Heart left ventricle (tissue), 16 donors: ENCODE measurements around the gene PRELID3B. TPM values are rescaled to one million over a fixed set of nuclear protein-coding genes. Genes with fewer than 3 reads are reported as not detected.

Source experiments
- ATAC-seq, 4 donors: fragments of 200-7000 bp; cut with Tn5 transposase; one replicate each; pipeline ENCODE4 v1.9.1; 2020 to 2022; ENCODE audit warnings: moderate library complexity in 4 of 4, mild to moderate bottlenecking in 3 of 4, moderate number of reproducible peaks in 1 of 4
- DNase-seq, 5 donors: peaks; one replicate each; pipeline ENCODE4 v3.0.0-alpha.2; 2020
- H3K27ac ChIP-seq, 12 donors: fragments of 200-600 bp; sonication (generic) in 4 of 12; one replicate each; pipeline versions ENCODE4 v1.5.0 to v1.8.0; 2016 to 2022; ENCODE audit warnings: mild to moderate bottlenecking in 2 of 12
- H3K27me3 ChIP-seq, 9 donors: fragments of 200-600 bp; sonication (generic) in 2 of 9; one replicate each; pipeline versions ENCODE4 v1.5.1 to v1.8.0; 2016 to 2022; ENCODE audit warnings: mild to moderate bottlenecking in 3 of 9
- H3K36me3 ChIP-seq, 9 donors: fragments of 200-600 bp; sonication (generic) in 2 of 9; one replicate each; pipeline versions ENCODE4 v1.5.0 to v1.8.0; 2018 to 2022; ENCODE audit warnings: mild to moderate bottlenecking in 2 of 9
- H3K4me1 ChIP-seq, 12 donors: fragments of 200-600 bp; sonication (generic) in 4 of 12; one replicate each; pipeline versions ENCODE4 v1.5.0 to v1.8.0; 2016 to 2022; ENCODE audit warnings: mild to moderate bottlenecking in 3 of 12
- H3K4me3 ChIP-seq, 12 donors: fragments of 200-600 bp; sonication (generic) in 4 of 12; one replicate each; pipeline versions ENCODE4 v1.5.0 to v1.8.0; 2017 to 2022; ENCODE audit warnings: mild to moderate bottlenecking in 9 of 12, moderate library complexity in 4 of 12
- H3K9me3 ChIP-seq, 12 donors: fragments of 200-600 bp; sonication (generic) in 4 of 12; one replicate each; pipeline versions ENCODE4 v1.5.0 to v1.8.0; 2016 to 2022; ENCODE audit warnings: mild to moderate bottlenecking in 1 of 12
- POLR2A ChIP-seq, 2 donors: fragments of 450-650 bp; IDR thresholded peaks; one replicate each; pipeline ENCODE4 v1.6.1; 2017; ENCODE audit warnings: antibody characterized with exemption in 2 of 2, mild to moderate bottlenecking in 2 of 2, moderate library complexity in 2 of 2
- WGBS, 4 donors: extraction: QIAGEN DNeasy Blood & Tissue Kit in 2 of 4; methylation state at CpG; one replicate each; pipeline versions ENCODE4 v1.1.5 to v1.1.7; 2013 to 2018; 5-methylcytosine and 5-hydroxymethylcytosine counted together
- intact Hi-C, 10 donors: fragments of 100-400 bp; cut with DNase I; formaldehyde crosslinking; loops; one replicate each; pipeline versions ENCODE4 v1.11.1 to v1.14.2; 2022
- polyA plus RNA-seq, 2 donors: library from polyadenylated mRNA; stranded (reverse); fragments of 200-250 nt; gene quantifications; one replicate each; pipeline ENCODE4 v1.2.3, GENCODE V29; 2013
- total RNA-seq, 9 donors: library from RNA; depleted of rRNA in 2 of 9; stranded (reverse); fragments of >200 nt in 2 of 9; fragmentation: NEBNext Ultra II Directional in 3 of 9; extraction: Animal tissue kit (Norgen Biotek cat#: 25700) in 3 of 9; gene quantifications; one replicate each; pipeline versions ENCODE4 v1.1.0 to v1.2.4, GENCODE V29; 2016 to 2023
- TF ChIP-seq, protein P1 (sequence below), 12 donors: fragments of 200-600 bp; sonication (generic) in 4 of 12; IDR thresholded peaks; one replicate each; pipeline versions ENCODE4 v1.5.0 to v1.8.0; 2018 to 2022; ENCODE audit warnings: antibody characterized with exemption in 12 of 12, mild to moderate bottlenecking in 5 of 12
- donor health status: ischemic (EF 13 %, LVEDD 7.1; RV severe dilation, severe dysfunction).
- donor health status: healthy with polysubstance abuse.
- donor health status: DM: no; HTN: yes; CAD: no.
- donor health status: DM: no; HTN: no; CAD: no.
- donor health status: ischemic (EF 25% LVEDD 6.9; RV normal size, moderate dysfunction).
- donor health status: ischemic (EF 25% LVEDD 5.7; RV mildly dilated, moderate dysfunction).
- donor health status: healthy.
- donor health status: DM: yes; HTN: yes; CAD: no.
- donor health status: ischemic (EF 35%, LVEDD 5.7; RV mildly dilated, moderate dysfunction).
- donor health status: nonischemic (EF 11% LVEDD 7.7; RV severe dilation, severe dysfunction).
- donor health status: DM: yes; HTN: yes; CAD: no.
- donor health status: PGD.
- donor health status: ischemic (EF 29% LVEDD 5.4; RV normal size, mild dysfunction).
- donor health status: nonischemic (EF 23%, LVEDD 6.1; RV moderate dilation, normal function).

Gene PRELID3B
- total and polyA plus RNA-seq, 11 donors: 14.1 to 51.0 (median 43.2) TPM

DNA sequence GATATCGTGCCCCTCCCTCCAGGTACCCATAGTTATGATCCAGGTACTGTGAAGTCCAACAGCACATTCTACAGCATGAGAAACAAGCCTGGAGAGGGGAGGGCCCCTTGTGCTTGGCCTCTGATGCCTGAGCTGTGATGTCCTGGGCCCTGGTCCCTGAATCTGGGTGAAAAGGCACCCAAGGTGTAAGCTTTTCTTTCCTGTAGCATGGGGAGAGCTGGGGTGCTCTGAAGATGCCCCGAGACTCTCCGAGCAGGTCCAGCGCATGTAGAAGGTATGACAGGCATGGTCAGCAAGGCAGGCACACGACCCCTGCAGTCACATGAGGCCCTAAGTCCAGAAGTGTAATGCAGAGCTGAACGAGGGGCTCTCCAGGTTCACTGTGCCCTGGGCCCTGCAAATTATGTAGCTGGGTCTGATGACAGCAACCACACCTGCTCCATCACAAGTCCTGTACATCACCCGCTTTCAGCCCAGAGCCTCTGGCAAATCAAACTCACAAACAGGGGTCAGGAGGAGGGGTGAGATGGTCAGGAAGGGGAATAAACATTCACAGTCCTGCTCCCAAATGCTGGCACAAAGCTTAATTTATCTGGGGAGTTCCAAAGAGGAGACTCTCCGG lies 33.8 kb downstream of the PRELID3B start:
- no peak for TF ChIP-seq POLR2A (IDR thresholded peaks at IDR 0.05)
- TF ChIP-seq, protein P1, sequence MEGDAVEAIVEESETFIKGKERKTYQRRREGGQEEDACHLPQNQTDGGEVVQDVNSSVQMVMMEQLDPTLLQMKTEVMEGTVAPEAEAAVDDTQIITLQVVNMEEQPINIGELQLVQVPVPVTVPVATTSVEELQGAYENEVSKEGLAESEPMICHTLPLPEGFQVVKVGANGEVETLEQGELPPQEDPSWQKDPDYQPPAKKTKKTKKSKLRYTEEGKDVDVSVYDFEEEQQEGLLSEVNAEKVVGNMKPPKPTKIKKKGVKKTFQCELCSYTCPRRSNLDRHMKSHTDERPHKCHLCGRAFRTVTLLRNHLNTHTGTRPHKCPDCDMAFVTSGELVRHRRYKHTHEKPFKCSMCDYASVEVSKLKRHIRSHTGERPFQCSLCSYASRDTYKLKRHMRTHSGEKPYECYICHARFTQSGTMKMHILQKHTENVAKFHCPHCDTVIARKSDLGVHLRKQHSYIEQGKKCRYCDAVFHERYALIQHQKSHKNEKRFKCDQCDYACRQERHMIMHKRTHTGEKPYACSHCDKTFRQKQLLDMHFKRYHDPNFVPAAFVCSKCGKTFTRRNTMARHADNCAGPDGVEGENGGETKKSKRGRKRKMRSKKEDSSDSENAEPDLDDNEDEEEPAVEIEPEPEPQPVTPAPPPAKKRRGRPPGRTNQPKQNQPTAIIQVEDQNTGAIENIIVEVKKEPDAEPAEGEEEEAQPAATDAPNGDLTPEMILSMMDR (IDR thresholded peaks at IDR 0.05): no peak
- Histone ChIP-seq H3K9me3 (no peaks in the 10 kb centered on the region), H3K27ac (peak overlapping the region in 2 of 12 donors; percentile 25 to 96), H3K36me3 (peaks cover 0 to 7% (median 2%) of the 10 kb centered on the region in 9 donors), H3K4me1 (peaks cover 11 to 71% (median 48%) of the 10 kb centered on the region in 12 donors), H3K4me3 (no peak overlapping the region), H3K27me3 (no peaks in the 10 kb centered on the region)
- intact Hi-C loops: no loop called here
- DNase-seq (peak in 2 of 5 donors; percentile 2 to 14), ATAC-seq (no peak)
- WGBS, 4 donors: 89 to 92% (median 90%) methylated on average over 6 to 8 of the region's 8 CpGs

DNA sequence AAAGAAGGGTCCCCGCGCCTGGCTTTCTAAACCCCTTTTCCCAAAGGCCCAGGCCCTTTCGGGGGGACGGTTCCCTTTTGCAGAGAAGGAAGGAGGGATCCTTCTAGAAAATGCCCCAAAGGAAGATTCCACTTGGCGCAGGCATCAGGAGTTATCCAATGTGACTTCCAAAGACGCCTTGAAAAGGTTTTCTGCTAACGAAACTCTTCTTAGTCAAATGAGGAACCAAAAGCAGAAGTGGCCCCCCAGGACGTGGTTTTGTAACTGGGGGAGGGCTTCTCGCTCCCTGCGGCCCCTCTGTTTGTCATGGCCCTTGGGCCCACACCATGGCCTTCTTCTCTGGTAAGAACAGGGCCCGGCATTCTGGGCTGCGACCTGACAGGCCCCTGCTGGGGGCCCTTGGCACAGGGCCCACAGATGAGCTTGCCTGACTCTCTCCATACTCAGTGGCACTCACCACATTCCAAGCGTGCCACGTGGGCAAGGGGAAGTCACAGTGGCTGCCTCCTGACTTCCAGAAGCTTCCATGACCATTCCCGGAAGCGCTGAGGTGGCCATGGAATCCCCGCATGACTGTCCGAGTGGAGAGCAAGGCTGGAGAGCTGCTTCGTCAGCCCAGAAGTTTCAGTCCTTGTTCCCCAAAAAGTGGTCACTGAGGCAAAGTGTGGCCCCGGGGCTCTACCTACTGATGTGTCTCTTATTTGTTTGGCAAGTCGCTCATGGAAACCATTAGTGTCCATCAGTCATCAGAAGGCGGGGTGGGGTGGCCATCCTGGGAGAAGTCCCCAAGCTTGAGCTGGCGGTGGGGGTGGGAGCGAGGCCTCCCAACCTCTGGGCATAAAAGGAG lies 34.7 kb downstream of the PRELID3B start:
- ATAC-seq: peak in 2 of 4 donors; percentile 1 to 4
- WGBS, 4 donors: 83 to 89% (median 87%) methylated on average over 19 to 24 of the region's 24 CpGs
- TF ChIP-seq, protein P1 (IDR thresholded peaks at IDR 0.05): no peak
- no peak for TF ChIP-seq POLR2A (IDR thresholded peaks at IDR 0.05)
- Histone ChIP-seq H3K27ac (peak overlapping the region in 11 of 12 donors; percentile 82 to 96 (median 87)), H3K36me3 (peaks cover 0 to 17% (median 6%) of the 10 kb centered on the region in 9 donors), H3K9me3 (no peaks in the 10 kb centered on the region), H3K4me3 (peak overlapping the region; percentile 72 to 97 (median 89)), H3K27me3 (no peaks in the 10 kb centered on the region), H3K4me1 (peaks cover 11 to 81% (median 53%) of the 10 kb centered on the region in 12 donors)
- intact Hi-C loops: no loop called here
- peak; percentile 51 to 79 (median 53) for DNase-seq

DNA sequence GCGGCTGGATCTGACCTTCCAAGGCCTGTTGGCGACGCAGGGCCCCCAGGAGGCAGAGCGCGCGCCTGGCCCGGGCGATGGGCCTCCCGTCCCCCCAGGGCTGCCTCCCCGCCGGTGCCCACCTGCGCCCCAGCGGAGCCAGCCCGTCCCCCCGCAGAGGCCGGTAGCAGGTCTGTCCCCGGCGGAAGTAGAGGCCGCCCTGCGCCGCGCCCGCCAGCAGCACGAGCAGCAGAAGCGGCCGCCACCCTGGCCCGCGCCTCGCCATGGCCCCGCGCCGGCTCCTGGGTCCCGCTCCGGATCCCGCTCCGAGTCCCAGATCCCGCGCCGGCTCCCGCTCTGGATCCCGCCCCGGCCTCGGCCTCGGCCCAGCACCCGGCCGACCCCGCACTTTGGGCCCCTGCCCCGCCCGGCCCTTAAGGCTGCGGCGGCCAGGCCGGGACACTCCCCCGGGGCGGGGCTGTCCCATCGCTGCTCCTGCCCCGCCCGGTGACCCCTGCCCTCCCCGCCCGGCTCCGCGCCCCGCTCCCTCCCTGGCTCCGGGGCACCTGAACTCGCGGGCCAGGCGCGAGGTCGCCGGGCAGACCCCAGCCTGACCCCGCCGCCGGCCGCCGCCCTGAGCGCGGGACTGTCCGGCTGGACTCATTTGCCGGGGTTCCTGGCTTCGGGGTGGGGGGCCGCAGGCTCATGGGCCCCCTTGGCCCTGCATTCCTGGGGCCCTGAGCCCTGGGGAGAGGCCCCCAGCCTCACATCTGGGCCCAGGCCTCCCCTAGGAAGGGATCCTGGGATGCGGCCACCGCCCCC lies 35.5 kb downstream of the PRELID3B start, which contains the start of gene CTSZ:
Gene CTSZ (minus strand): TSS at position 391 of the 801 bp plus-strand sequence. CDS start 126 bp downstream, at position 265.
- H3K36me3 ChIP-seq: peaks cover 0 to 25% (median 6%) of the 10 kb centered on the region in 9 donors
- peak in 3 of 4 donors; percentile 65 to 89 (median 85) for ATAC-seq
- TF ChIP-seq, protein P1 (IDR thresholded peaks at IDR 0.05): no peak
- peak in 1 of 2 donors; percentile 82 for TF ChIP-seq POLR2A (IDR thresholded peaks at IDR 0.05)
- peak within 1 kb of the TSS; percentile 72 to 97 (median 89) for H3K4me3 ChIP-seq
- peak within 1 kb of the TSS; percentile 82 to 96 (median 86) for H3K27ac ChIP-seq
- peaks cover 11 to 83% (median 53%) of the 10 kb centered on the region in 12 donors for H3K4me1 ChIP-seq
- WGBS, 4 donors: 6 to 50% (median 15%) methylated on average over 4 to 82 of the region's 82 CpGs
- peak; percentile 73 to 89 (median 79) for DNase-seq
- intact Hi-C loops: no loop called here
- no peaks in the 10 kb centered on the region for H3K27me3 ChIP-seq
- no peaks in the 10 kb centered on the region for H3K9me3 ChIP-seq
